GM21528 (cell line): ENCODE results near the gene TLNRD1.
"Not testable (repeated sequence)": the region's sequence is repeated elsewhere in the genome, so short reads cannot be mapped to it uniquely, and the experiment has no call there.

Experiments used
- ATAC-seq: cut with Tn5 transposase; IDR thresholded peaks from one replicate; pipeline ENCODE4 v1.9.1; 2021; ENCODE audit warnings: mild to moderate bottlenecking, moderate library complexity; ENCODE audit not compliant: unreplicated experiment, low FRiP score

The TLNRD1 gene

GRCh38 chr15:81000624-81001151 lies at the start of gene TLNRD1:
Gene TLNRD1 (plus strand): TSS chr15:81000923. CDS start chr15:81002272, 1,349 bp downstream.
- peak; percentile 68 for ATAC-seq

DNA sequence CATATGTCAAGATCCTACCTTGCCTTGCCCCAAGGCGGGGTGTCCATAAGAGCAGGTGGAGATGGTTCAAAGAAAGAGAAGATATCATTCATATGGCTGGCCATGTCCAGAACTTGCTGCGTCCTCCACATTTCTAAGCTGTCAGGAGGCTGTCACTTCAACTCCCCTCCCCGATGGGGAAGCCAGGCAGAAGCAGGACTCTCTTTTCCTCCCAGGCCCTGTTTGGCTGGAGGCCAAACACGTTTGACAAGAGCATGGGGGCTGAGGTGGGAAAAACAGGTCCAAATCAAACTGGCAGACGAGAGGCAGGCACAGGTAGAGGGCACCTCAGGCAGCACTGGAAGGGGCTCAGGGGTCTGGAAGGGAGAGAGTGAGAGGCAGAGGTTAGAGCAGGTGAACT lies 48.8 kb upstream of the TLNRD1 start:
- no peak for ATAC-seq

- no peak for ATAC-seq
These were observed 47.4 kb upstream of the TLNRD1 start for GRCh38 chr15:80953001-80953952.

DNA sequence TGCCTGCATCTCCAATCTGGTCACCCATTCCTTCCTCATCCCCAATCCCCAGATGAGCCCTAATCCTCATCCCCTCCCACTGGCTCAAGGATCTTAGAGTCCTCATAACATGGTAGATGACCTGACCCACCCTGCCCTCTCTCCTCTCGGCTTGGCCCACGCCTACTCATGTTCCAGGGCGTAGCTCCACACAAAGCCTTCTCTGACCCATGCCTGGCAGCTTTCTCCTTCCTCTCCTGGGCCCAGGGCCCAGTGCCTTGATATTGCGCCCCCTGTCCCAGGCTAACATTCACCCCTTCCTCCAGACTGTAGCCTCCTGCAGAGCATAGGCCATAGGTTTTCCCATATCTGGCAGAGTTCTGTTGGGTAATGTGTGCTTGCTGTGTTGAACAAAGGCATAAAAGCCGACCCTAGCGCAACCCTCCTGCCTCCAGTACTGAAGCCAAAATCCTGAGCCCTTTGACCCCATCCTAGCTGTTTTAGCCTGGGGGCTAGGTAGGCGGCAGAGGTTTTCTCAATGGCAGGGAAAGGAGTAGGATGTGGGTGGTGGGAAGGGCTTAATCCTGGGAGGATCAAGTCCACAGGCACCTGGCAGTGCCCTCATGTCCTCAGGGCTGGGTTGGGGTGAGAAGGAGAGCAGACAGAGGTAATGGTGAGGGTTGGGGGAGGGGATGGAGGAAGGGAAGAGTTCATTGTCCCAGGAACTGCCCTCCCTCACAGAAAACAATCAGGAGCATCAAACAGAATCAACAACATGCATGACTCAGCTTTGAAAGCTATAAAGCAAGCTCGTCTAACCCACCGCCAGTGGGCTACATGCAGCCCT lies 46.6 kb upstream of the TLNRD1 start:
- no peak for ATAC-seq

DNA sequence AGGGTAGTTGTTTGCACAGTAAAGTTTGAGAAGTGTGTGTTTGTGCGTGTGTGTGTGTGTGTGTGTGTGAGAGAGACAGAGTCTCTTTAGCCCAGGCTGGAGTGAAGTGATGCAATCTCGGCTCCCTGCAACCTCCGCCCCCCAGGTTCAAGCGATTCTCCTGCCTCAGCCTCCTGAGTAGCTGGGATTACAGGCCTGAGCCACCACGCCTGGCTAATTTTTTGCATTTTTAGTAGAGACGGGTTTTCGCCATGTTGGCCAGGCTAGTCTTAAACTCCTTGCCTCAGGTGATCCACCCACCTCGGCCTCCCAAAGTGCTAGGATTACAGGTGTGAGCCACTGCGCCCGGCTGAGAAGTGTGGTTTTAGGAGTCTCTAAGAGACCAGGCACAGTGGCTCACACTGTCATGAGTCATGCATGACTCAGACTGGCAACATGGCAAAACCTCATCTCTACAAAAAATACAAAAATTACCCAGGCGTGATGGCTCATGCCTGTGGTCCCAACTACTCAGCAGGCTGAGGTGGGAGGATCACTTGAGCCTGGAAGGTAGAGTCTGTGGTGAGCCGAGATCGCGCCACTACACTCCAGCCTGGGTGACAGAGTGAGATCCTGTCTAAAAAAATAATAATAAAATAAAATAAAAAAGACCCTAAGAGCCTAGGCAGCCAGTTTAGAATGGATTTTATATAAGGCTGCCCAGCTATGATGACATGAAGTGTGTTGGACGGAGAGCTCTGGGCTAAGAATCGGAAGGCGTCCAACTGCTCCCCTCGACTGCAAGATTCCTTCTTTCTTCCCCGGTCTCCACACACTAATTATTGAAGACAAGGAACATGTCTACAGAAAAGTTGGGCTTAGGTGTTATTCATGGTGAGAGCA lies 44.9 kb upstream of the TLNRD1 start:
- not testable (repeated sequence) for ATAC-seq

- ATAC-seq: no peak
These were observed 43.2 kb upstream of the TLNRD1 start for GRCh38 chr15:80957556-80957955.

- ATAC-seq: no peak
These were observed 42.7 kb upstream of the TLNRD1 start for GRCh38 chr15:80957976-80958375.

GRCh38 chr15:80958818-80959495 lies 41.8 kb upstream of the TLNRD1 start:
- ATAC-seq: no peak

GRCh38 chr15:80965454-80965853 lies 35.3 kb upstream of the TLNRD1 start:
- ATAC-seq: not testable (repeated sequence)

GRCh38 chr15:80966431-80967197 lies 34.1 kb upstream of the TLNRD1 start:
- ATAC-seq: no peak

DNA sequence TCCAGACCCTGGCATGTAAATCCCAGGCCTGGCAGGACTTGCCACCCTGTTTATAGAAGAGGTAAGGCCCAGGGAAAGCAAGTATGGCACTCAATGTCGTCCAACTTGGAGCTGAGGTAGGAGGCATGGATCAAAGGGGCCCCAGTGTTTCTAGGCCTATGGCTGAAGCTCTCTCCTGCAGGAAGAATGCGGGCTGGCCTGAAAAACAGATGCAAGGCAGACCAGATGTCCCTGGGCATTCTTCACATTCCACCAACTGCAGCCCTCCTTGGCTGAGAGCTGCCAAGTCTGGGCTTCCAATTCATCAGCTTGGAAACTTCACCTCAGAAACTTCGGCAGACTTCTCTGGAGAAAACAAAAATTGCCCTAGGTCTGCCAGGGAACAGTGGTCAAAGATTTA lies 33.3 kb upstream of the TLNRD1 start:
- no peak for ATAC-seq

- no peak for ATAC-seq
These were observed 32.7 kb upstream of the TLNRD1 start for GRCh38 chr15:80967991-80968510.

- no peak for ATAC-seq
These were observed 31.4 kb upstream of the TLNRD1 start for GRCh38 chr15:80969316-80969715.

- ATAC-seq: no peak
These were observed 30.6 kb upstream of the TLNRD1 start for GRCh38 chr15:80970018-80970657.

GRCh38 chr15:80970658-80971057 lies 30.1 kb upstream of the TLNRD1 start:
- no peak for ATAC-seq

- ATAC-seq: no peak
These were observed 29.6 kb upstream of the TLNRD1 start for GRCh38 chr15:80971143-80971542.

DNA sequence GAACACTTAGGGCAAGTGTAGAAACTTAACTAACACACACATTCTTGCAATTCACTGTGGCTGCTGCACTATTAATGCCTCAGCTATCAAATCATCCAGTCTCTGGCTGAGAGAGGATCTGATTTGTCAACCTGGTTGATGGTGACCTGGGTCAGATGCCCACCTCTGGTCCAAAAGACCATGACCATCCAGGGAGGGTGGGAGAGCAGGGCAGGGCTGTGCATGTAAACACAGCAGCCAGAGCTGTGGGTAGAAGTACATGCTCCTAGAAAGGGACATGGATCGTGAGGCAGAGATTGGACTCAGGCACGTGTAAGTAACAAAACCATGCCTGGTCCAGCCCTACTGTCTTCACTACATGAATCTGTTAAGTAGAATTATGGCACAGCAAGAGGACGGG lies 28.4 kb upstream of the TLNRD1 start:
- no peak for ATAC-seq

DNA sequence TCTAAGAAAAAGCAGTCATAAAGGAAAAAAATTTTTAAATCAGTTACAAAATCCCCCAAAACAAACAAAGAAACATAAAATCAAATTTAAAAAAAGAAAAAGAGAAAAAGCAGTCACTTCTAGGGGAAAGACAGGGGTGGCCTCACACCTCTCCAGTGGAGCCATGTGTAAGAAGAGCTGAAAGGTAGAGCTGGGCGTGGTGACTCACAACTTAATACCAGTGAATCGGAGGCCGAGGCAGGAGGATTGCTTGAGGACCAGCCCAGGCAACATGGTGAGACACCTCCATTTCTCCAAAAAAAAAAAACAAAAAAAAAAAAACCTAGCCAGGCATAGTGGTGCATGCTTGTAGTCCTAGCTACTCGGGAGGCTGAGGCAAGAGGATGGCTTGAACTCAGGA lies 25.8 kb upstream of the TLNRD1 start:
- ATAC-seq: no peak
